RWPE1 (cell line): ENCODE data around the gene SPTLC2.
"Not testable (repeated sequence)": the region's sequence is repeated elsewhere in the genome, so short reads cannot be mapped to it uniquely, and the experiment has no call there.

Source experiments
- CTCF ChIA-PET: fragments of 350-600 bp; sonication (Branson Sonifier 250); formaldehyde crosslinking; extraction: SDS; loops from one replicate; lab custom pipeline; 2021; lab: Yijun Ruan, JAX
- POLR2A ChIA-PET: fragments of 400-600 bp; formaldehyde crosslinking; extraction: SDS; loops from one replicate; lab custom pipeline; 2020; ENCODE audit warnings: antibody characterized with exemption; ENCODE audit not compliant: low non-redundant PET; lab: Yijun Ruan, JAX
- DNase-seq: peaks from one replicate; pipeline ENCODE4 v3.0.0; 2012; ENCODE audit warnings: low spot score
- H3K27ac ChIP-seq: fragments of 450-650 bp; 2 replicates; pipeline ENCODE4 v1.5.1; 2017
- TF ChIP-seq, protein P1 (sequence below): fragments of 450-650 bp; conservative IDR thresholded peaks from 2 replicates; pipeline ENCODE4 v1.5.1; 2017; ENCODE audit warnings: low read depth, mild to moderate bottlenecking

SPTLC2 gene

DNA sequence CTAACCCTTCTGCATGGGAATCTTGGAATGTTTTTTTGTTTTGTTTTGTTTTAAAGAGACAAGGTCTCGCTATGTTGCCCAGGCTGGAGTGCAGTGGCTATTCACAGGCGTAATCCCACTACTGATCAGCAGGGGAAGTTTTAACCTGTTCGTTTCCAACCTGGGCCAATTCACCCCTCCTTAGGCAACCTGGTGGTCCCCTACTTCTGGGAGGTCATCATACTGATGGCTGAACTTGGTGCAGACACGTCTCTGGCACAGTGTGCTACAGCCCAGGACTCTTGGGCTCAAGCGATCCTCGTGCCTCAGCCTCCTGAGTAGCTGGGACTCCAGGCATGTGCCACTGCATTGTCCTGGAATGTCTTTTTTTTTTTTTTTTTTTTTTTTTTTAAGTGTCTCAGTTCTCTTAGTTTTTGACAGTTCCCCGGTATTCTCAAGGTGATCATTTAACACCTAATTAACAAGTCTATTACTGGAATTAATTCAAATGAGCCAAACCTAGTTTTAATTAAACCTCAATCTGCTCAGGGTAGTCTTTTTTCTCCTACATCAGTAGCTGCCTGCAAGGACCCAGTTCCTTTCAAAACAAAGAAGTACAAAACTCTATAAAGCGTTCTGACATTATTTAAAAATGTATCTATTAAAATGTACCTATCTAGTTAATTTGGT is 68.8 kb downstream of the SPTLC2 start:
- CTCF ChIA-PET: interaction anchor here (0.6 kb wide), 1 partner anchor 499 kb away, joined by 4 read pairs; no protein-coding TSS in a partner anchor

DNA sequence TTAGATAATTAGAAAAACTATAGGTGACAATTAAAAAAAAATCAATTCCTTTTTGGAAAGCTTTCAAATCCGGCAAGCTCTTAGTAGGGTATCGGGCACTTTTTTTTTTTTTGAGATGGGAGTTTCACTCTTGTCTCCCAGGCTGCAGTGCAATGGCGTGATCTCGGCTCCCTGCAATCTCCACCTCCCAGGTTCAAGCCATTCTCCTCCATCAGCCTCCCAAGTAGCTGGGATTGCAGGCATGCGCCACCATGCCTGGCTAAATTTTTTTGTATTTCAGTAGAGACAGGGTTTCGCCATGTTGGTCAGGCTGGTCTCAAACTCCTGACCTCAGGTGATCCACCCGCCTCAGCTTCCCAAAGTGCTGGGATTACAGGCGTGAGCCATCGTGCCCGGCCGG is 71.3 kb downstream of the SPTLC2 start:
- DNase-seq, H3K27ac ChIP-seq, POLR2A ChIA-PET: not testable (repeated sequence)
- CTCF ChIA-PET: interaction anchor here (0.6 kb wide), 1 partner anchor 106 kb away, joined by 4 read pairs; no protein-coding TSS in a partner anchor

More for the DNA sequence above, 68.8 kb downstream of the SPTLC2 start:
- POLR2A ChIA-PET: no interaction called here
- TF ChIP-seq, protein P1, sequence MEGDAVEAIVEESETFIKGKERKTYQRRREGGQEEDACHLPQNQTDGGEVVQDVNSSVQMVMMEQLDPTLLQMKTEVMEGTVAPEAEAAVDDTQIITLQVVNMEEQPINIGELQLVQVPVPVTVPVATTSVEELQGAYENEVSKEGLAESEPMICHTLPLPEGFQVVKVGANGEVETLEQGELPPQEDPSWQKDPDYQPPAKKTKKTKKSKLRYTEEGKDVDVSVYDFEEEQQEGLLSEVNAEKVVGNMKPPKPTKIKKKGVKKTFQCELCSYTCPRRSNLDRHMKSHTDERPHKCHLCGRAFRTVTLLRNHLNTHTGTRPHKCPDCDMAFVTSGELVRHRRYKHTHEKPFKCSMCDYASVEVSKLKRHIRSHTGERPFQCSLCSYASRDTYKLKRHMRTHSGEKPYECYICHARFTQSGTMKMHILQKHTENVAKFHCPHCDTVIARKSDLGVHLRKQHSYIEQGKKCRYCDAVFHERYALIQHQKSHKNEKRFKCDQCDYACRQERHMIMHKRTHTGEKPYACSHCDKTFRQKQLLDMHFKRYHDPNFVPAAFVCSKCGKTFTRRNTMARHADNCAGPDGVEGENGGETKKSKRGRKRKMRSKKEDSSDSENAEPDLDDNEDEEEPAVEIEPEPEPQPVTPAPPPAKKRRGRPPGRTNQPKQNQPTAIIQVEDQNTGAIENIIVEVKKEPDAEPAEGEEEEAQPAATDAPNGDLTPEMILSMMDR: no peak
- no peak for DNase-seq
- no peak overlapping the region for H3K27ac ChIP-seq

DNA sequence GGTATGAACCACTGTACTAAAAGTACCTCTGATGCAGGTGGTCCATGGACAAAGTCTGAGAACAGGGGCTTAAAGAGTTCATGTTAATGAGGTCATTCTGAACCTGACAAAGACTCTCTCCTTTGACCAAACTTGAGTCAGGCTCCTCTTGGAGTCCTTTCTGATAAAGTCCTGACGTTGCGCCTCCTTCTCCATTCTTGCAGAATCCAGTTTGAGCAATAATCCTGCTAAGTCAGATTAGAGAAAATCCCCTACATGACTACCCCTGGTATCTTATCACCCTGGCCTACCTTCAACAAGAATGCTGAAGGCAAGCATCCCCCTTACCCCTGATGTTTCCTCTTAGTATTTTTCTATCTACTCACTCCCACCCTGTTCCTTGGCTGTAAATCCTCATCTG is 71.9 kb downstream of the SPTLC2 start:
- DNase-seq: no peak
- TF ChIP-seq, protein P1: no peak
- ChIA-PET POLR2A (no interaction called here), CTCF (no interaction called here)
- no peak overlapping the region for H3K27ac ChIP-seq

DNA sequence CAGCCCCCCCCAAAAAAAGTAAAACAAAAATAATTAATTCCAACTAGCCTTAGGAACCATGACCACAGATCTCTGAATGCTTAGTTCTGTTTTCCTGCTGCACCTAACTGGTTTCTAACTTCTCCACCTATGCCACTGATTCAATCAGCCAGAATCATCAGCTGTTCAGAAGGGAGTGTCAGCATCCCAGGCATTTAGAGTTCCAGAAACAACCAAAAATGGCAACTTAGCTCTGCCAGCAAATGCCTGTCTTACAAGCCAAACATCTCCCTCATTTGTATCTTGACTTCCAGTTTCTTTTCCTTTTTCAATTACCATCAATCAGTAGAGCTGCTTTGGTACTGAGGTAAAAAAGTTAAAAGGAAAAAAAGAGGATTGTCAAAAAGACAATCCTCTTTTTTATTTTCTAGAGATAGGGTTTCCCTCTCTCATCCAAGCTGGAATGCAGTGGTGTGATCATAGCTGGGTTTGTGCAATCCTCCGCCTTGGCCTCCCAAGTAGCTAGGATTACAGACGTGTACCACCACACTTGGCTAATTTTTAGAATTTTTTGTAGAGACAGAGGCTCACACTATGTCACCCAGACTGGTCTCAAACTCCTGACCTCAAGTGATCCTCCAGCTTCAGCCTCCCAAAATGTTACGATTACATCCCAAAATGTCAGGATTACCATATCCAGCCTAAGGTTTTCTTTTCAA is 72.7 kb downstream of the SPTLC2 start:
- TF ChIP-seq, protein P1: no peak
- DNase-seq: no peak
- ChIA-PET CTCF (no interaction called here), POLR2A (interaction anchor here (0.6 kb wide), 1 partner anchor 27 kb away, joined by 3 read pairs; no protein-coding TSS in a partner anchor)
- H3K27ac ChIP-seq: no peak overlapping the region

DNA sequence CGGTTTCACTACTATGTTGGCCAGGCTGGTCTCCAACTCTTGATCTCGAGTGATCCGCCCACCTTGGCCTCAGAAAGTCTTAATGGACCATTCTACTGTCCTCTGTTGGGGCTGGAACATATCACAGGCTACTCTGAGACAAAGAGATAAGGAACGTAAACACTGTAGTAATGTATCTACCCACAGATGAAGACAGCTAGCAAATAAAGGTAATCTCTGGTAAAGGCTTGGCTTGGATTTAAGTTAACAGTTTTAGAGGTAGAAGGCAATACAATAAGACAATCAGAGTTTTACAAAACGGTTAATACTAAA is 73.2 kb downstream of the SPTLC2 start:
- H3K27ac ChIP-seq: peak overlapping the region; percentile 37; the same call in 1 of the 2 replicates
- DNase-seq: no peak
- ChIA-PET POLR2A (interaction anchor here (0.6 kb wide), 1 partner anchor 26 kb away, joined by 3 read pairs; no protein-coding TSS in a partner anchor), CTCF (no interaction called here)
- TF ChIP-seq, protein P1: no peak

DNA sequence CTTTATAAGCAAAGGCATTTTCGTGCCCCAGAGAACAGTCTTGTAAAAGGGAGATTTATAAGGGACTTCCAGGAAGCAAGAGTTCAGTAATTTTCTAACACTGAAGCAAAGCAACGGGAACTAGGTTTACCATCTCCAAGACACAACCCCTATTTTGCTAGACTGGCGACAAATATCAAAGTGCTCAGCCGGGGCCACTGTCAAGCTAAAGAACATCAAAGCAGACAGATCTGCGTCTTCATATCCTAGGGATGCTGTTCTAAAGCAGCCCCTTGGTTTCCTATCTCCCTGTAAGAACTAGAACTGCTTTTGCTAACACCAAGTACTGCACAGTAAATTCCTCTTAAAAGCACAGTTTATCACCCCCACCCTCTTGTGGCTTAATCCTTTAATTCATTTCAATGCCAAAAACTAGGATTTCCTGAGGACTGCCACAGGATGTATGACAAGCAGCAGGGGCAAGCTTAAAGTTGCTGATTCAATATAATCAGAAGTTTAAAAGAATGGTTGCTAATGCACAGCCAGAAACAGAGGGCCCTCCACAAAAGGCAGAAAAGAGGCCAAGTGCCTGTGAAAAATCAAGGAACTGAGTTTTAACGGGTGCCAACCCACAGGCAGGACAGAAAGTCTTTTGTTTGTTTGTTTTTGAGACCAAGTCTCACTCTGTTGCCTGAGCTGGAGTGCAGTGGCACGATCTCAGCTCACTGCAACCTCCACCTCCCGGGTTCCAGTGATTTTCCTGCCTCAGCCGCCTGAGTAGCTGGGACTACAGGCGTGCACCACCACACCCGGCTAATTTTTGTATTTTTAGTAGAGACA is 73.8 kb downstream of the SPTLC2 start:
- peak overlapping the region; percentile 37; the same call in 1 of the 2 replicates for H3K27ac ChIP-seq
- DNase-seq: no peak
- TF ChIP-seq, protein P1: no peak
- POLR2A ChIA-PET: interaction anchor here (0.6 kb wide), 1 partner anchor 25 kb away, joined by 3 read pairs; no protein-coding TSS in a partner anchor
- CTCF ChIA-PET: no interaction called here
